OCI-M1 (cell line): ENCODE measurements around the gene SPINK8.
"Not testable (repeated sequence)": the region's sequence is repeated elsewhere in the genome, so short reads cannot be mapped to it uniquely, and the experiment has no call there.

Experiments
- DNase-seq: peaks from one replicate; lab custom pipeline; 2025; lab: John Stamatoyannopoulos, UW

The SPINK8 gene

DNA sequence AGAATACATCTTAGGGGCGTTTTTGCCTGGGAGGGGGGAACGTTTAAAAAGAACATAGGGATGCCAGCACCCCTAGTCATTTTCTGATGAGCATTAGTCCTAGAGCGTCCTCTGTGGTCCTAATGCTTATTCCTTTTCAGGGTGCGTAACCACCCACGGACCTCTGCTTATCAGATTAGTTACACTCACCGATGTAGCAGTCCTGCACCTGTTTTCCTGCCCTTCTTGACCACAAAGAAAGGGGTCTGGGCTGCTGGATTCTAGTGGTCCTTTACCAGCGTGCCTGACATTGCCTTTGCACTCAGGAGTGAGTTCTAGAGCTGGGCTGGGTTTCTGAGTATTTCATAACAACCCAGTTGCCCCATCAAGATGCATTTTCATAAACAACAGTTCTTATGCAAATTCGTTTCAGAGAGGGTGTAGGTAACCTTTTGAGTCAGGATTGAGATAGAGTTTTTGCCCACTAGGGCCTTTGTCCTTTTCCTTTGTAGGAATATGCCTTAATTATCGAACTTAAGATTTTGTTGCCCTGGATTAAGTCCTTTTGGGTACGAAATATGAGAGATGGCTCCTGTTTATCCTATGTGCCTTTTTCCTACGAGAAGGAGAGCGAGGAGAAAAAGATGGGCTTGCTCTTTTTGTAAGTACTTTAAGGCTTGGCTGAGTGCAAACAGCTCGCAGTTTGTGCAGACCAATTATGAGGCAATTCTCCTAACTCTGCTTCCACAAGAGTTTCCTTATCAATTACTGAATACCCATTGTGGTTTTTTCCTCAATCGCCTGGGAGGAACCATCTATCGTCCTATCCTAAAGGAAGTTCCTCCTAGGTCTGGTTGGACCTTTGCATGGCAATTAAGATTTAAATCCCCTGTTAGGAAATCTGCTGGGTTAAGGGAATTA is at the start of gene SPINK8:
Gene SPINK8 (minus strand): TSS at position 316 of the 900 bp plus-strand sequence. CDS start 5,320 bp downstream, outside the sequence.
- DNase-seq: peak; percentile 32

DNA sequence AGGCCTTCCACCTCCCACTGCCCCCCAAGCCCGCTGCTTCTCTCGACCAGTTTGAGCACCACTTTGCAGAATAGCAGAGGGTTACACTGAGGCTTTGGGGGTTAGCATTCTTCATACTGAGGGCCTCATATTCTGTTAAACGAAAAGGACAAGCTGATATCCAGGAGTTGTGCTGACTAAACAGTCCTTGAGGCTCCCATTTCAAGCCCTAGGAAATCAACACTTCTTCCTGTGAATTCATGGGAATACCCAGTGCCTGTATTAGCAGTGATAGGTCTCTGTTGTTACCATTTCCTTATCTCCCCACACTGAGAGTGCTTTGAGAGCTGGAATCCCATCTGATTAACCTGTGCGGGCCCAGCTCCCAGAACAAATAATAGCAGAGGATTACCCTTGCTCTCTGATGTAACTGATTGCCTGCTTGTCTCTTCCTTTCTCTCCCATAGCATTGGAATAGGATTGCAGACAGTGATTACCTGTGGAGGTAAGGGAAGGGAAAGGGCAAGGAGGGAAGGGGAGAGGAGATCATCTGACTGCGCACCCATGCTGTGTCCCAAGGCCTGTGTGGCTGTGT is 39.5 kb upstream of the SPINK8 start:
- no peak for DNase-seq

DNA sequence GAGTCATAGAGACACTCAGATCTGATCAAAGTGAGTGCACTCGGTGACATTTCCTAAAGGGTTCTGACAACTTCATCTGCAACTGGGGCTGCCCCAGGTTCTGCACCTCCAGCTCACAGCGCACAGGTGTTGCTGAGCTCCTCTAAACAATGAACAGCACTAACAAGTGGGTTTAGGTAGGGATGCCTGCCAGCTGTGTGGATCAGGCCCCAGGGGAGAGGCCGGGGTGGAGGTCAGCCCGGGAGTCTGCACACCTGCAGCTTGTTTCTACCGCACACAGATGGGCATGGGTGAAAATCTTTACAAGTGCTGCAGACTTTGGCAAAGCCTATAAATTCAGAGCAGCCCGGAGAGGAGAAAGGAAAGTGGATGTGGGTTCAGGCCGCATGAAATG is 38.9 kb upstream of the SPINK8 start:
- no peak for DNase-seq

DNA sequence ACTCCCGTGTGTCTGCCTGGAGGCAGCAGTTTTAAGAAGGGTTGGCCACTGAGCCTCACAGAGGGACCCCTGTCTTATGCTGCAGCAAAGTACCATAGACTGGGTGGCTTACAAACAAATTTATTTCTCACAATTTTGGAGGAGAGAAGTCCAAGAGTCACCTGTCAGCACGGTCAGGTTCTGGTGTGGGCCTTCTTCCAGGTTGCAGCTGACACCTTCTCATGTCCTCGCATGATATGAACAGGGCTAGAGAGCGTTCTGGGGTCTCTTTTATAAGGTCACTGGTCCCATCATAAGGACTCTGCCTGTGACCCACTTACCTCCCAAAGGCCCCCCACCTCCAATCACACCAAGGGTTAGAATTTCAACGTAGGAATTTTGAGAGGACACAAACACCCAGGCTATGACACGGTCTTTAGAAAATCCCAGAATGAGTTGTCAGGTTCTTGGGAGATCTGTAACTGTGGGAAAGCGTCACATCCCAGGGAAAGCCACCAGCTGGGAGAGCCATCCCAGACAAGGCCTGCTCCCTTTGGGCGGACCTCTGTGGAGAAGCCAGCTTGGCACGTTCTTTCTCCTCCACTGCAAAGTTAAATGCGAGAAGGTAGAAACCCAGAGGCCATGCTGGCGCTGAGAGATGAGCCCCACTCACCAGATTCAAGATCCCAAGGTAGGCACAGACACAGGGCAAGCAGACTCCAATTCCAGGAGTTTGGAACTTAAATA is 38.4 kb upstream of the SPINK8 start, which contains the start of gene FBXW12:
Gene FBXW12 (plus strand): TSS at position 569 of the 726 bp plus-strand sequence. CDS start 549 bp downstream, outside the sequence.
- no peak for DNase-seq

DNA sequence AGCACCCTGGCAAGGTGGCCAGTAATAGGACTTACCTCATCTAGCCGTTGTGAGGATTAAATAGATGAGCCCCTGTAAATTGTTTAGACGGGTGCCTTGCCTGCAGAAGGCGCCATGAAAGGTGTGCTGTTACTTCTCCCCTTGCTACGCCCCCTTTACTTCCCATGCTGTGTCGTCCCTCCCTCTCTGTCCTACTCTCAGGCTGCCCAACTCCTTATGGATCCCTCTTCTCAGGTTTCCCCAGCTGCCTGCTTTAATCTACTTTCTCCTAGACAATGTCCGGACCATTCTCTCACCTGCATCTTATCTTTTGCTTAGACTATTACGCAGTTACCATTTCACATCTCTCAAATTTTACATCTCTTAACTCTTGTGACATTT is 36.9 kb upstream of the SPINK8 start:
- no peak for DNase-seq

DNA sequence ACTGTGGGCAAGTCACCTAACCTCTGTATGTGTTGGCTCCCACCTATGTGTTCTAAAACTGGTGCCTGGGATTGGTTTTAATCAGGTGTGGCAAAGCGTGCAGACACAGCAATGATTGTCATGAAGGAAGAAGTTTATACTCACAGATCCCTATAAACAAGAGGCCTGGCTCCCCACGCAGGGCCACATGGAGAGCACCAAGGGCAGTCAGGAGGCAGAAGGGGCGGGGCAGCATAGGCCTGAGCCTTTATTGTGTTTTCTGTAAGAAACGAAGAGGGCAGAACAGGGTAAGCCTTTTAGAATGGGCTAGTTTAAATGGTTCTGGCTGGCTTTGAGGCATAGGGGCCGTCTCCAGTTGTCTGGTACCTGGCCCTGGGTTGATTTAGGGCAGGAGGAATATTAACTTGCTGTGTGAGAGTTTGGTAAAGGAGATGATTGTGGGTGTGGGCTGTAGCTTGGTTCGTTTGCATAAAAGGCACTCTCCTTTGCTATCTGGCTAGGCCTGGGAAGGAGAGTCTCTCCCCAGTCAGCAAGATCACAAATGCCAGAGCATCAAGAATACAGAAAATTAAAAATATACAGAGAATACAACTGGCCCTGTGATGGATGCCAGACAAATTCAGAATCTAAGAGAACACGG is 36.4 kb upstream of the SPINK8 start:
- no peak for DNase-seq

DNA sequence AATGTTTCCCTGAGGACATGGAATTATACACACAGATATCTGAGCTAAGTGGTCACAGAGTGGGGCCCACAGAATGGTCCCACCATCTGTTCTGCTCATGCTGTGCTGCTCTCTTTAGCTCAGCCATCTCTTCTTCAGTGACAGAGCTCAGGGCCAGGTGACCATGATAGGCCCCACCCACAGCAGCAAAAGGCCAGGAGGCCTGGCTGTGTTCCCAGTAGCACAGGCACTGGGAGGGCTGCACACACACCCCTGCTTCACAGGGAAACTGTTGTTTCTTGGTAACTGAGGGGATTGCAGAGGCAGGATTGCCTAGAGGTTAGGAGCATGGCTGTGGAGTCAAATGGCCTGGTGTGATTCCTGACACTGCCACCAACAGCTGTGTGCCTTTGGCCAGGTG is 33.7 kb upstream of the SPINK8 start:
- DNase-seq: peak; percentile 5

DNA sequence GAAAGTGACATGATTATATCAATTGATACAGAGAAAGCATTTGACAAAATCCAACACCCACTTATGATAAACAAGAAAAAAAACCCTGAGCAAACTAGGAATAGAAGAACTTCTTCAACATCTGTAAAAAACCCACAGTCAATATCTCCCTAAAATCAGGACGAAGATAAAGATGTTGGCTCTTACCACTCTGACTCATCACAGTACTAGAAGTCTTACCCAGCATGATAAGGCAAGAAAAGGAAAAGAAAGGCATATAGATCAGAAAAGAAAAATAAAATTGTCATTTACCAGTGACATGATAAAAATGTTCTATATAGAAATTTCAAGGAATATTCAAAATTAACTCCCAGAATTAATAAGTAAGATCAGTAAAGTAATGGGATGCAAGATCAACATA is 31.4 kb upstream of the SPINK8 start:
- DNase-seq: no peak

DNA sequence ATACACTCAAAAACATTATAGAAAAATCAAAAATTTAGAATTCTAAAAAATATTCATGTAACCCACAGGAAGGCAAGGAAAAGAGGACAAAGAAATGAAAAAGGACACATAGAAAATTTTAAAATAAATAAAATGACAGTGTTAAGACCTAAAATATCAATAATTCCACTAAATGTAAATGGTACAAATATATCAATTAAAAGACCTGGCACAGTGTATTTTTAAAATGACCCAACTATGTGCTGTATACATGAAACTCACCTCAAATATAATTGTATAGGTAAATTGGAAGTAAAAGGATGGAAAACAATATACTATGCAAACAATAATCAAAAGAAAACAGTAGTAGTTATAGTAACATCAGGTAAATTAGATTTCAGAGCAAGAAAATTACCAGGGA is 28.5 kb upstream of the SPINK8 start:
- no peak for DNase-seq

DNA sequence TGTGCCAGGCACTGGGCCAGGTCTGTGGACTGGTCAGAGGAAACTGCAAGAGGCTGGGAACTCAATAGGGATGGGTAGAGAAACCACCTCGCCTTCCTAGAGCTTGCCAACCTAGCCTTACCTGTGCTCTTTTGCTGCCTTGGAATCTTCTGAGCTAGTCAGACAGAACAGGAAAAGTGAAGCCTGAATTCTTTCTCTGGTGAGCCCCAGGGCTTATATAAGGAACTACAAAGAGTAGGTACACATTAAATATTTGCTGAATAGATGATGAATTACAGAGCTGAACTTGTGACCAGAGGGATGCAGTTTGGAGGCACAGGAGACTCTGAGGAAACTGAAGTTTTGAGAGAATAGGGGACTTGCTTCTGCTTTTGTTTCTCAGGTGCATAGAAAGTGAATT is 23.0 kb upstream of the SPINK8 start:
- DNase-seq: no peak

DNA sequence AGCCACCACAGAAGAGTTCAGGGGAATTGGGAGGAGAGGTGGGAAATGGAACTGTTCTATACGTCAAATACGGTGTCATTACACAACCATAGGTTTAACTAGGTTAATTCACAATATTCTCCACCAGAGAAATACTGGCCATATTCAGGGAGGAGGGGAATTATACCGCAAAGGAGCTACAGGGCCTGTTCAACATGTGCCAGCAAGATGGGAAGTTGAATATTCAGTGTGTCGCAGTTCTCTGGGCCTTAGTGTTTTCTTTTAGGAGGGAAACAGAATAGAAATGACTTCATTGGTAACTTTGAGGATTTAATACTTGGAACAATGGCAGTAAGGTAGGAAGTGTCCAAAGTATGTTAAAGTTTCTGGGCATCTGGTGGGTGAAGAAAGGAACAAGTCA is 20.5 kb upstream of the SPINK8 start:
- DNase-seq: no peak

DNA sequence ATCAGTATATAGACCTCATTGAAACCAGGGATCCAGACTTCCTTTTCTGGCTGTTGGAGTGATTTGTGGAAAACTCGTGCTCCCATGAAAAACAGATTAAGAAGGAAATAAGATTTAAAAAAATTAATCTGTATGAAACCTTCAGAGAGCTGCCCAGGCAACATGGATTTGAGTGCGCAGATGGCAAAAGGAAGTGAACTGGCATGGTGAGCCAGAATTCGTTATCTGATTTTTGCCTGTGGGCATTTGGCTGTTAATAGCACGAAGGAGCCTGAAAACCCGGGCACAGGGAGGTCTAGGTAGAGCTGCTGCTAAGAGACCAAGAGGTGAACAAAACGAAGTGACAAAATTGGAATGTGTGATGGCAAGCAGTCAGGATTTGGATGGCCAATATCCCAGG is 19.1 kb upstream of the SPINK8 start:
- no peak for DNase-seq

DNA sequence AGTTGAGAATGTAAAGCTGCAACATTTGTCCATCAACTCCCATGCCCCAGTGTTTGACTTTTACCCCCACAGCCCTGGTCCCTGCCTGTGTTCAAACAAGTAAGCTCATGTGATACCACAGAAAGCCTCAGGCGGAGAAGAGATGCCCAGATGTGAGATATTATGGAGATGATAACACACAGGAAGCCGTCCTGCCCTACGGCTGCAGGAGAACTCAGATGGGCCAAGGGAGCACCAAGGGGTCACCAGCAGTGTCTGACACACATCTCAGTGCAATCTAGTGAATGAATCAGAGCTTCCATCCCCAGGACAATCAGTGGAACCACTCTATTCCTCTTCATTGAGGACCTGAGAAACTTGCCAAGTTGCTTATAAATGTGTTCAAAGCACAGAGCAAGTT is 14.0 kb upstream of the SPINK8 start:
- no peak for DNase-seq

DNA sequence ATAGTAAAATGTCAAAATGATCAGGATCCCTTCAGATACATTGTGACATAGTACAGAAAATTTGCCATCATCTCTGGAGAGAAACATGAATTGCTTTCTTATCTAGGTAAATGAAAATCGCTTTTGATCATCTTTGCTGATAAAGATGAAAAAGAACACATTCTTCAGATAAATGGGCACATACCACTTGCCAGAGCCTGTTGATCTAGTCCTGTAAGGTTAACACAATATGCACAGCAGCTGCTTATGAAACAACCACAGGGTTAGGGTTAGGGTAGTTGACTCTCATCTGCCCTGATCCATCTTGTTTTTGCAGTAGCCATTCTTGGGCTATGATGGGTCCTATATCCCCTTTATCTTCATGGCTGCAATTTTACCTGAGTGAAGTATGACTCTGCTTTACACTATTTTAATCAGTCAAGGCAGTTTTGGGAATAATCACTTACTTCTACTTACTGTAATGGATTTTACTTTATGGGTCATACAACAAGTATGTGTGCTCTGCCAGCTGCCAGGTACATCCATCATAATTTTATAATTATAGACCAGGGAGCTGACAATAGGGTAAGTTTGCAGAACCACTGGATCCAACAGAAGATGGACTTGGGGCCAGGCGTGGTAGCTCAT is 12.6 kb upstream of the SPINK8 start:
- no peak for DNase-seq

DNA sequence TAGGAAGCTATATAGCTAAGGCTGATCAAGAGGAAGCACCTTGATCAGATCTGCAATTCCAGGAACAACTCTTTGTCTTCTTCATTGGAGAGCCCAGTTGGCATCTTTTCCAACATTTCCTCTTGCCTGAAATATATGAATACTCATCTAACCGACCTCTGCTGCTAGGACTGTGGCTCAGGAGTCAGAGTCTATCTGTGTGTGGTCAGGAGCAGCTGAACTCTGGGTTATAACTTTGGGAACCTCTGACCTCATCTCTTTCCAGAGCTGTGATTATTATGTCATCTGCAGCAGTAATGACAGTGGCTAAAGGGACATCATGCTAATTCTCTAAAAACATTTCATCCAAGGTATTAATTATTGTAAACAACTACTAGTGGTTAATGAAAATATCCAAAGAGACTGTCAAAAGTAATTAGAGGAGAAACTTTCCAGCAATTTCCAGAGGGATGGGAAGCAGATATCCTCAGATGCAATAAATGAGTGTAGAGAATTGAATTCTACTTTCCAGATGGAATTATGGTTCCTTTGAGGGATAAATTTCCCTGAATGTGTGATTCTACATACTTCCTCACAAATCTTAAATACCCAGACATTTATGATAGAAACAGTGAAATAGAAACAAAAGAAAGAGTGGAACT is 11.5 kb upstream of the SPINK8 start:
- peak; percentile 7 for DNase-seq

DNA sequence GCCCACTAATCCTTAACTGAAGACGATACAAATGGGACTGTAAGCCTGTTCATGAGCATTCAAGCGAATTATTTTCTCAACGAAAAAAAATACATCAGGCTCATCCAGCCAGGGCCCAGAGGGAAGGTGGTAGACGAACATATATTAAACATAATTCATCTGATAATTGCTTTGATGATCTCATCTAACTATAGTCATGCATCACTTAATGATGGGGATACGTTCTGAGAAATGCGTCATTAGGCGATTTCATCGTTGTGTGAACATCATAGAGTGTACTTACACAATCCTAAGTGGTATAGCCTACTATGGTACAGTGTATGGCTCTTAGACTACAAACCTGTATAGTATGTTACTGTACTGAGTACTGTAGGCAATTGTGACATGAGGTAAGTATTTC is 10.0 kb upstream of the SPINK8 start:
- no peak for DNase-seq

DNA sequence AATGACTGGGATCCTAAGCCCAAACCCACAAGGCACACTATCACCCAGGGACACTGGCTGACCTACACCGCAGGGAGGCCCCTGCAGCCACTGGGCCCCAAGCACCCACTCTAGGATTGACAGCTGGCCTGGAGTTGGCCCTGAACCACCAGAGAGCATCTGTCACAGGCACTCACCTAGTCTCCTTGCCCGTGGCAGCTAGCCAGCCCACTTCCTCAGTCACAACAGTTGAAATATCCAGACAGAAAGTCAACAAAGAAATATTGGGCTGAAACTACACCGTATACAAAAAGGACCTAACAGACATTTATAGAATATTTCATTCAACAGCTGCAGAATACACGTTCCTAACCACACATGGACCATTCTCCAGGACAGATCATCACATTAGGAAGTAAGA is 5.2 kb upstream of the SPINK8 start:
- no peak for DNase-seq

DNA sequence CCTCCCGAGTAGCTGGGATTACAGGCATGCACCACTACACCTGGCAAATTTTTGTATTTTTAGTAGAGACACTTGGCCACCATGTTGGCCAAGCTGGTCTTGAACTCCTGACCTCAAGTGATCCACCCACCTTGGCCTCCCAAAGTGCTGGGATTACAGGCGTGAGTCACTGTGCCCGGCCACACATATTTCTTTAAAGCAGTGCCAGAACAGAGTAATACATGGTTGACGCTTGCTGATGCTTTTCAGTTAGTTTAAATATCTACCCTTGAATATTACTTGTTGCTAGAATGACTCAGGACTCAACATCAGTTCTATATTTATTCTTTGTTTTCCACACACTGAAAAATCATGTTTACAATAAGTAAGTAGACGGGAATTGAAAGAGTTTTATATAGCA is 4.1 kb upstream of the SPINK8 start:
- DNase-seq: not testable (repeated sequence)

DNA sequence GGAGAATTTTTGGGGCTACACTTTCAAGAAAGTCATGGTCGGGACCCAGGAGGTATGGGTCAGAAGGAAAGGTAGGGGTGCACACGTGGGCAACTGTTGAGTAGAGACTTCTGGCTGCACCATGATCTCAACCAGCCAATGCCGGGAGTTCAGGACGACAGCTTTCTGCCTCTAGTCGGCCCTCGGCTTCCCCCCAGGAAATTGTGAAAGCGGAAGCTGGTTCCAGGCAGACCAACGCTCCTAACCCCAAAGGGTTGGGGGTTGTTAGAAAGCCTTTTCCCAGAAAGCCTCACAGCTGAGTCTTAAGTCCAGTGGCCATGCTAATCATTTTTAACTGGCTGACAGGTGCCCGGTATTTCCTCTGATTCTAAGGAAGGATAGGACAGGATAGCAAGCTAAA is 1.8 kb upstream of the SPINK8 start:
- not testable (repeated sequence) for DNase-seq

DNA sequence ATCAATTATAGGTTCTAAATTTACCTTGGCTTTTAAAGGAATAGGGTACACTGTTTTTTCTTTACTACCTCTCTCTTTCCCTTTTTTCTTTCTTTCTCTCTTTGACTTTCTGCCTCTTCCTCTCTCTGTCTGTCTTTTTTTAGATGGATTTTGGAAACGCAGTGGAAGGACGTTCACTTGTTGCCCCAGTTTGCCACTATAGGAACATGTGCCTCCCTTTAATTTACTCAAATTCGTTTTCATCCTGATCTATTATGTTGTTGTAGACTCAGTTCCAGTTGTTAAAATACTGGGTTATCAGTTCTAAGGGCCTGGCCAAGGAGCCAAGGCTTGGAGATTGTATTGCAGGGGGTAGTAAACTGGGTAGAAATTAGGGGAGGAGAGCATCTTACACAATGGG is 1.1 kb upstream of the SPINK8 start:
- DNase-seq: no peak

DNA sequence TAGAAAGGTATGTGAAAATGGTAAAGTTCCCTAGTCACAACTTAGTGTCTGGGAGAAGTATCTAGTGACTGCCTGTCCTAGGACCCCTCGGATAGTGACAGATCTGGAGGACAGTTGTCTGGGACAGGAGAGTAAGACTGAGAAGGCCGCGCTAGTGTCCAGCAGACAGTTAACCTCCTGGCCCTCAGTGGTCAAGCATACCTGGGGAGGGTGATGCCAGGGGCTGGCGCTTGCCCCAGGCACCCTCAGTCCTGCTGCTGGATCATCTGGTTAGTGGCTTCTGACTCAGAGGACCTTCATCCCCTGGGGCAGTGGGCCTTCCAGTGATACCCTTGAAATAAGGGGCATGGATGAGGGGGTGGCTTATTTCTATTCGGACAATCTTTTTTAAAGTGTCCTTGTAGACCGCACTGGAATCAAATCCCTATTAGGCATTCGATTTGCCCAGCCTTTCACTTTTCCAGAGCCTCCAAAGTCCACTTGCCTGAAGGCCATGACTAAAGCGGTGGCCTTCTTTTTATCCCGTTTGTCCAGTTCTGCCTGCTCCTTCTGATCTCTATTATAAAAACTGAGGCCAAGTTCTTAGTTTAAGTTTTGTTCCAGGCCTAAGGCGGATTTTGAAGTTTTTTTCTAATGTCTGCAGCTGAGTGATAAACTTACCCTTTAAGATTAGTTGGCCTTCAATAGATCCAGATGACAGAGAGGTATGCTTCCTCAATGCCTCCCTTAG is 1.6 kb downstream of the SPINK8 start:
- DNase-seq: not testable (repeated sequence)
